DMS153 (cell line): ENCODE measurements around the gene AGRN.

Source experiments
- DNase-seq: peaks from one replicate; lab custom pipeline; 2025; lab: John Stamatoyannopoulos, UW

The AGRN gene

GRCh38 chr1:1081311-1082238 is 61.7 kb downstream of the AGRN start:
- no peak for DNase-seq

- DNase-seq: no peak
Measured at GRCh38 chr1:1082239-1082775, 62.4 kb downstream of the AGRN start.

DNA sequence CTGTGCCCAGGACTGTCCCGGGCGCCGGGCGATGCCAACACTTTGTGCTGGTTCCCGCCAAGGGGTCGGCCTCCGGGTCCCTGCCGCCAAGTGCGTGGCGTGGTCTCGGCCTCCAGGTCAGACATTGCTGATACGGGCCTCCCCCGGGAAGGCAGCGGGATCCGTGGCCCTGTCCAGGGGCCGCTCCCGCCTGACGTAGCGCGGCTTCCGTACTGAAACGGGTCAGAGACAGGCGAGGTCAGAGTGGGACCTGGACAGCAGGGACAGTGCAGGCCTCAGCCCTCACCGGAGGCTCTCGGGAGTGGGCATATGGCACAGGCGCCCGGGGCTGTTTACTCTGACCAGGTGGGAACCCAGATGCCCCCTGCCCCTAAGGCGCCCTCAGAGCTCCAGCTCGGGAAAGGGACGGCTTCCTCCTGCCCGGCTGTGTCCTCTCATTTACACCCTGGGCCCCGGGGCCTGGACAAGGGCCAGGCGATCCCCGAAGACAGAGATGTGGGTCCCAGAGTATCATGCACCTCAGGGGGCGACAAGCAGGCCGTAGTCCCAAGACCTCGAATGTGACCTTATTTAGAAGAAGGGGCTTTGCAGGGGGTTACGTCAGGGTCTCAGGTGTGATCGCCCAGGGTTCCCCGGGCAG is 63.0 kb downstream of the AGRN start:
- DNase-seq: no peak

DNA sequence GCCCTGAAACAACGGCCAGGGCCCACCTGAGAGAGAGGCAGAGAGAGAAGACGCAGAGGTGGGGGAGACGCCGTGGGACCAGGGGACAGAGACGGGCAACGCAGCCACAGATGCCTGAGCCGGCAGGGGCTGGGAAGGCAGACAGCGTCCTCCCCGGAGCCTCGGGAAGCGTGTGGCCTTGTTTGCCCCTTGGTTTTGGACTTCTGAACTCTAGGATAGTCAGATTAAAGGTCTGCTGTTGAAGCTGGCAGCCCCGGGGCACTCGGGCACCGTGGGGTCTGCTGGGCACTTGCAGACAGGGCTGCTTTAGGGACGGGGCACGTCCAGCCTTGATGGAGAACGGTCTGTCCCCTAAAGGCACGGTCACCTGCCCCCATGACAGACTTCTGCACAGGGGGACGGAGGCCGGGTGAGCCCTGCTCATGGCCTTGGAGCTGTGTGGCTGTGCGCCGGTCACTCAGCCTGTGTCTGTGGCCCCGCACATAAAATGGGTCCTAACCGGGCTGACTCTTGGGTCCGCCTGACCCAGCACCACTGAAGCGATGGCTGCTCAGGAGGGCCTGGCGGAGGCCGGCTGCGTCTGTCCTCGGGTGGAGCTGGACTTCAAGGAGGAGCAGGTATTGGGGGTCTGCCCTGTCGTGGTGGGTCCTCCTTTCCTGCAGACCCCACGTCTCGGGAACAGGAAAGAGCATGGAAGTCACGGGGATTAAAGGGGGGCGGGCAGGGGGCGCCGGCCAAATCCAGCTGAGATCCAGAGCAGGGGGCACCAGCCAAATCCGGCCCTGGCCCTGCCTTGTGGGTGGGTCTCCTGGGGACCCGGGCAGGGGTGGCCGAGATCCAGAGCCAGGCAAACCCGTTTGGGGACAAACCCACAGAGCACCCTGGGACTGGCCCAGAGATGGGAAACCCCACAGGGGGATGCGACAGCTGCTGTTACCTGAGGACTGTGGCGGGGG is 63.8 kb downstream of the AGRN start:
- no peak for DNase-seq

DNA sequence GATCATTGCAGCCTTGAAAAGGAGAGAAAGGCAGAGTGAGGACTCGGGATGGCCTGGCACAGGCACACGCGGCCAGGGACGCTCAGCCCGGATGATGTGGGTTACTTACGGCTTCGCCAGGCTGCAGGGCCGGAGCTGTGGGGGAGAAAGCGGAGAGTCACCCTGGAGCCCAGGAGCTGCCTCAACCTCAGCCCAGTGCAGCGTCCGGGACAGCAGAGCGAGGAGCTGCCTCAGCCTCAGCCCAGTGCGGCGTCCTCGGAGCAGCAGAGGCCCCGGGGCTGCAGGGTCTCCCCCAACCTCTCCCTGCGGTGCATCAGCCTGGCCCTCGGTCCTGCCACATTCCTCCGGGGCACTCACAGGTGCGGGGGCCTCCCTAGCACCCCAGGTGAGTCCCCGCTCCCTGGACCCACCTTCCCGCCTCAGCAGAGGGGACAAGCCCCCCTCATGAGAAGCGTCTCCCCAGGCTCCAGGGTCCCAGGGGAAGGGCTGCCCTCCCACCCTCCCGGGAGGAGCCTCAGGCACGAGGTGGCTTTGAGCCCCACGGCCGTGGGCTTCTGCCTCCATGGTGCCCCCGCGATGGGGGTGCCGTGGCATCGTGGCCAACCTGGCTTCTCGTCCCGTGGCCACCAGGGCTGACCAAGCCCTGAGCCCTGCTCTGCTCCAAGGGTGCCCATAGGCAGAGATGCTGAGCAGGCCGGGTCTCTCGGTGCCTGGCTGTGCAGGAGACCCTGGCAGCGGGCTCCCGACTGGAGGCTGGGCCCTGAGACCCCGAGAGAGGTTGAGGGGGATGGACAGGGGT is 64.7 kb downstream of the AGRN start:
- DNase-seq: no peak

GRCh38 chr1:1085171-1085841 is 65.4 kb downstream of the AGRN start:
- DNase-seq: no peak

GRCh38 chr1:1085911-1086841 is 66.3 kb downstream of the AGRN start:
- no peak for DNase-seq

DNA sequence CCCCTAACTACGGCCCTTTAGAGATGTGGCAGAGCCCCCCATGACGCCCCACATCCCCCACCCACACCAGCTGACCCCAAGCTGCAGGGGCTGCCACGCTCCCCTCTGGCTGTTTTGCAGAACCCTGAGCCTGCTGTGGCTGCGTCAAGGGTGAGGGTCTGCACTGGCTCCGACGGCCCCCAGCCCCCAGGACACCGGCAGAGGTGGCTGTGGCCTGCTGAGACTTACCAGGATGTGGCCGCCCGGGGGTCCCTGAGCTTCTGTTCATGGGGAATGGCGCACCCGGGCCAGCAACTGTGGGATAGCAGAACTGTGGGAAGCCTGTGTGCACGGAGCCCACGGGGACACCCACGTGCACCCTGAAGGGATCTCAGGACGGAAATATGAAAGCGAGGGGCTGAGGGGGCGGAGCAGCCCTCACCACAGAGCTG is 67.0 kb downstream of the AGRN start:
- no peak for DNase-seq

- no peak for DNase-seq
Measured at GRCh38 chr1:1087351-1088028, 67.6 kb downstream of the AGRN start.

GRCh38 chr1:1088029-1088800 is 68.3 kb downstream of the AGRN start:
- no peak for DNase-seq

DNA sequence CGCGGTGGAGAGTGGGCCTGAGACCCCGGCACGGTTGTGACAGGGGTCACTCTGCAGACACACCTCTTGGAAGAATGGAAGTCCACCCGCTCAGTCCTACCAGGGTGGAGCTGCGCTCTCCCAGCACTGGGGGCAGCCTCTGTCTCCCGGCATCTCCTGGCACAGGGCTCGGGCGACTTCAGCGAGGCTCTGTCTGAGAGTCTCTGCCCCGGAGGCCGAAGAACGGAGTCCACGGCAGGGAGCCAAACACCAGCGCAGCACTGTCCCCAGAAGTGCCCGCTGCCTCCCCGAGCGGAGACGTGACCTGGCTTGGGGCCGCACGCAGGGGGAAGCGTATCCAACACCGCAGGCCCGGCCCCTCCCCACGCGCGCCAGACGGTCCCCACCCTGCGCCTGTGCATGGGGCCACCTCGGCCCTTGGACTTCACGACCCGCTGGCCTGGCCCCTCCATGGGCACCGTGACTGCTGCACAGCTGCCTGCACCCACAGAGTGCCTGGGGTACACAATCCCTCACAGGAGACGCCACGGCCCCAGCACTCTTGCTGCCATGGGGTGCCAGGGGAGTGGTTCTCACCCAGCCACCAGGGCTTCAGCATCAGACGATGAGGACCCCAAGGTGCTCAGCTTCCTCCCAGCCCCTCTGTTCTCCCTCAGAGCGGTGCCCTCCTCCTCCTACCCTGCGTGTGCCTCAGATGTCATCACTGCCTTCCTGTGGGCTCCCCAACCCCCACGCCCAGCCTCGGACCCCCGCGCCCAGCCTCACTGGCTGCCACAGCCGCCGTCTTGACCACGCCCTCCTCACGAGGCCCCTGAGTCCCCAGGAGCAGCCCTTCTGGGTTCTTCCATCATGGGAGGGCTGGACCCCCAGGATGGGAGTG is 69.1 kb downstream of the AGRN start:
- no peak for DNase-seq

- no peak for DNase-seq
Measured at GRCh38 chr1:1089731-1090423, 70.0 kb downstream of the AGRN start.

- DNase-seq: no peak
Measured at GRCh38 chr1:1090424-1091343, 70.8 kb downstream of the AGRN start.

GRCh38 chr1:1091344-1092148 is 71.6 kb downstream of the AGRN start:
- DNase-seq: no peak
